Measurements from ENCODE around the gene NXPE4. TPM values are rescaled to one million over a fixed set of nuclear protein-coding genes. Genes with fewer than 3 reads are reported as not detected.

Gene NXPE4
- total and polyA plus RNA-seq, 9 of the 15 experiments (the other 6 are each of a cell fraction or from before 2014, with no cell fraction given), result not detected

DNA sequence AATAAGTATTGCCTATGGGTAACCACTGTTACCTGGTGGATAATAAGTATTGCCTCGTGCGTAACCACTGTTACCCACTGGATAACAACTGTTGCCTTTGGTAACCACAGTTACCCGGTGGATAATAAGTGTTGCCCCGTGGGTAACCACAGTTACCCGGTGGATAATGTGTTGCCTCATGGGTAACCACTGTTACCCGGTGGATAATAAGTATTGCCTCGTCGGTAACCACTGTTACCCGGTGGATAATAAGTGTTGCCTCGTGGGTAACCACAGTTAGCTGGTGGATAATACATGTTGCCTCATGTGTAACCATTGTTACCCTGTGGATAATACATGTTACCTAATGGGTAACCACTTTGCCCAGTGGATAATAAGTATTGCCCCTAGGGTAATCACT is 9.8 kb upstream of the NXPE4 start:
- H3K27me3 ChIP-seq (ENCODE audit: control insufficient read depth in 2 of 2, insufficient read depth in 2 of 2, low read length in 2 of 2), result no peaks in the 10 kb centered on the region
- TF ChIP-seq, protein P1, sequence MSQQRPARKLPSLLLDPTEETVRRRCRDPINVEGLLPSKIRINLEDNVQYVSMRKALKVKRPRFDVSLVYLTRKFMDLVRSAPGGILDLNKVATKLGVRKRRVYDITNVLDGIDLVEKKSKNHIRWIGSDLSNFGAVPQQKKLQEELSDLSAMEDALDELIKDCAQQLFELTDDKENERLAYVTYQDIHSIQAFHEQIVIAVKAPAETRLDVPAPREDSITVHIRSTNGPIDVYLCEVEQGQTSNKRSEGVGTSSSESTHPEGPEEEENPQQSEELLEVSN (IDR thresholded peaks at IDR 0.05; ENCODE audit: borderline replicate concordance in 1 of 2, extremely low read depth in 1 of 2, insufficient read depth in 1 of 2, insufficient read length in 1 of 2, low read depth in 1 of 2, low read length in 1 of 2, poor library complexity in 1 of 2, severe bottlenecking in 1 of 2), result no peak
- no peak for TF ChIP-seq SNRNP70 (optimal IDR thresholded peaks at IDR 0.05; ENCODE audit: low read depth, low read length)
- no peak for TF ChIP-seq MLLT1 (IDR thresholded peaks at IDR 0.05)
- TF ChIP-seq ZNF354B (CRISPR knock-in tag; IDR thresholded peaks at IDR 0.05), result no peak
- TF ChIP-seq, protein P2, sequence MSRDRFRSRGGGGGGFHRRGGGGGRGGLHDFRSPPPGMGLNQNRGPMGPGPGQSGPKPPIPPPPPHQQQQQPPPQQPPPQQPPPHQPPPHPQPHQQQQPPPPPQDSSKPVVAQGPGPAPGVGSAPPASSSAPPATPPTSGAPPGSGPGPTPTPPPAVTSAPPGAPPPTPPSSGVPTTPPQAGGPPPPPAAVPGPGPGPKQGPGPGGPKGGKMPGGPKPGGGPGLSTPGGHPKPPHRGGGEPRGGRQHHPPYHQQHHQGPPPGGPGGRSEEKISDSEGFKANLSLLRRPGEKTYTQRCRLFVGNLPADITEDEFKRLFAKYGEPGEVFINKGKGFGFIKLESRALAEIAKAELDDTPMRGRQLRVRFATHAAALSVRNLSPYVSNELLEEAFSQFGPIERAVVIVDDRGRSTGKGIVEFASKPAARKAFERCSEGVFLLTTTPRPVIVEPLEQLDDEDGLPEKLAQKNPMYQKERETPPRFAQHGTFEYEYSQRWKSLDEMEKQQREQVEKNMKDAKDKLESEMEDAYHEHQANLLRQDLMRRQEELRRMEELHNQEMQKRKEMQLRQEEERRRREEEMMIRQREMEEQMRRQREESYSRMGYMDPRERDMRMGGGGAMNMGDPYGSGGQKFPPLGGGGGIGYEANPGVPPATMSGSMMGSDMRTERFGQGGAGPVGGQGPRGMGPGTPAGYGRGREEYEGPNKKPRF (IDR thresholded peaks at IDR 0.05; ENCODE audit: low read depth, low read length), result no peak
- no peak for TF ChIP-seq XRCC5 (IDR thresholded peaks at IDR 0.05; ENCODE audit: low read depth, low read length)
- TF ChIP-seq ELF1 (tag; IDR thresholded peaks at IDR 0.05), result no peak
- no peak for TF ChIP-seq ZNF263 (CRISPR knock-in tag; IDR thresholded peaks at IDR 0.05; ENCODE audit: borderline replicate concordance)
- no peak for TF ChIP-seq XRCC3 (IDR thresholded peaks at IDR 0.05)
- TF ChIP-seq, protein P3, sequence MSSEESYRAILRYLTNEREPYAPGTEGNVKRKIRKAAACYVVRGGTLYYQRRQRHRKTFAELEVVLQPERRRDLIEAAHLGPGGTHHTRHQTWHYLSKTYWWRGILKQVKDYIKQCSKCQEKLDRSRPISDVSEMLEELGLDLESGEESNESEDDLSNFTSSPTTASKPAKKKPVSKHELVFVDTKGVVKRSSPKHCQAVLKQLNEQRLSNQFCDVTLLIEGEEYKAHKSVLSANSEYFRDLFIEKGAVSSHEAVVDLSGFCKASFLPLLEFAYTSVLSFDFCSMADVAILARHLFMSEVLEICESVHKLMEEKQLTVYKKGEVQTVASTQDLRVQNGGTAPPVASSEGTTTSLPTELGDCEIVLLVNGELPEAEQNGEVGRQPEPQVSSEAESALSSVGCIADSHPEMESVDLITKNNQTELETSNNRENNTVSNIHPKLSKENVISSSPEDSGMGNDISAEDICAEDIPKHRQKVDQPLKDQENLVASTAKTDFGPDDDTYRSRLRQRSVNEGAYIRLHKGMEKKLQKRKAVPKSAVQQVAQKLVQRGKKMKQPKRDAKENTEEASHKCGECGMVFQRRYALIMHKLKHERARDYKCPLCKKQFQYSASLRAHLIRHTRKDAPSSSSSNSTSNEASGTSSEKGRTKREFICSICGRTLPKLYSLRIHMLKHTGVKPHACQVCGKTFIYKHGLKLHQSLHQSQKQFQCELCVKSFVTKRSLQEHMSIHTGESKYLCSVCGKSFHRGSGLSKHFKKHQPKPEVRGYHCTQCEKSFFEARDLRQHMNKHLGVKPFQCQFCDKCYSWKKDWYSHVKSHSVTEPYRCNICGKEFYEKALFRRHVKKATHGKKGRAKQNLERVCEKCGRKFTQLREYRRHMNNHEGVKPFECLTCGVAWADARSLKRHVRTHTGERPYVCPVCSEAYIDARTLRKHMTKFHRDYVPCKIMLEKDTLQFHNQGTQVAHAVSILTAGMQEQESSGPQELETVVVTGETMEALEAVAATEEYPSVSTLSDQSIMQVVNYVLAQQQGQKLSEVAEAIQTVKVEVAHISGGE (CRISPR knock-in tag; IDR thresholded peaks at IDR 0.05), result no peak
- TF ChIP-seq XRCC4 (IDR thresholded peaks at IDR 0.05; ENCODE audit: extremely low read depth, insufficient read depth, insufficient read length), result no peak
- no peak for TF ChIP-seq MTF1 (CRISPR knock-in tag; IDR thresholded peaks at IDR 0.05; ENCODE audit: borderline replicate concordance)
- TF ChIP-seq FOXA1 (IDR thresholded peaks at IDR 0.05; ENCODE audit: borderline replicate concordance), result no peak
- TF ChIP-seq RBM17 (IDR thresholded peaks at IDR 0.05; ENCODE audit: borderline replicate concordance, low read depth, low read length), result no peak
- no peak for DNase-seq (ENCODE audit: extremely low read depth in 1 of 4, low spot score in 3 of 4)
- WGBS (ENCODE audit: insufficient coverage, low coverage, missing lambda C conversion rate), result under 1% methylated on average over 10 of the region's 10 CpGs
- no peak overlapping the region for H3K4me3 ChIP-seq
- no peak overlapping the region for H3K4me2 ChIP-seq (ENCODE audit: insufficient read depth, low read length)
- ChIA-PET POLR2A (no interaction called here), CTCF (ENCODE audit: low intra/inter-chr PET ratio) (no interaction called here)
- peaks cover 2% of the 10 kb centered on the region for H3K9me3 ChIP-seq (replicated peaks; ENCODE audit: control insufficient read depth, insufficient read depth, low read depth, low read length)
- no TSS peak for BruUV-seq (replicated peaks)
- H3K79me2 ChIP-seq (ENCODE audit: control insufficient read depth, insufficient read depth, low read length), result no peaks in the 10 kb centered on the region
- no peak overlapping the region for H2AFZ ChIP-seq (ENCODE audit: low read depth, low read length)
- H3K9ac ChIP-seq (ENCODE audit: insufficient read depth in 1 of 2, low read depth in 2 of 2, low read length in 2 of 2), result no peak overlapping the region
- H3K9me1 ChIP-seq (ENCODE audit: control insufficient read depth, insufficient read depth, low read length), result no peaks in the 10 kb centered on the region
- no peaks in the 10 kb centered on the region for H4K20me1 ChIP-seq (replicated peaks; ENCODE audit: control insufficient read depth, insufficient read depth, low read length)
- no peak for ATAC-seq
- intact Hi-C loops (cut with micrococcal nuclease) (no loop called here), in situ Hi-C loops (cut with MboI) (no loop called here)
- H3K36me3 ChIP-seq (ENCODE audit: control insufficient read depth, insufficient read depth, low read length), result no peaks in the 10 kb centered on the region
- H3K27ac ChIP-seq (ENCODE audit: extremely low read depth, low read depth, low read length), result no peak overlapping the region
- no peak for FAIRE-seq
- H3K4me1 ChIP-seq (replicated peaks in 1 of 2; ENCODE audit: control insufficient read depth in 2 of 2, insufficient read depth in 2 of 2, low read length in 2 of 2), result no peaks in the 10 kb centered on the region

All from K562 (cell line).